Measurements from ENCODE around the gene PAFAH2. TPM values are rescaled to one million over a fixed set of nuclear protein-coding genes. Genes with fewer than 3 reads are reported as not detected.

The PAFAH2 gene
- total and polyA plus RNA-seq, 2 donors from 2014 or later, result 21.0 to 23.5 TPM

DNA sequence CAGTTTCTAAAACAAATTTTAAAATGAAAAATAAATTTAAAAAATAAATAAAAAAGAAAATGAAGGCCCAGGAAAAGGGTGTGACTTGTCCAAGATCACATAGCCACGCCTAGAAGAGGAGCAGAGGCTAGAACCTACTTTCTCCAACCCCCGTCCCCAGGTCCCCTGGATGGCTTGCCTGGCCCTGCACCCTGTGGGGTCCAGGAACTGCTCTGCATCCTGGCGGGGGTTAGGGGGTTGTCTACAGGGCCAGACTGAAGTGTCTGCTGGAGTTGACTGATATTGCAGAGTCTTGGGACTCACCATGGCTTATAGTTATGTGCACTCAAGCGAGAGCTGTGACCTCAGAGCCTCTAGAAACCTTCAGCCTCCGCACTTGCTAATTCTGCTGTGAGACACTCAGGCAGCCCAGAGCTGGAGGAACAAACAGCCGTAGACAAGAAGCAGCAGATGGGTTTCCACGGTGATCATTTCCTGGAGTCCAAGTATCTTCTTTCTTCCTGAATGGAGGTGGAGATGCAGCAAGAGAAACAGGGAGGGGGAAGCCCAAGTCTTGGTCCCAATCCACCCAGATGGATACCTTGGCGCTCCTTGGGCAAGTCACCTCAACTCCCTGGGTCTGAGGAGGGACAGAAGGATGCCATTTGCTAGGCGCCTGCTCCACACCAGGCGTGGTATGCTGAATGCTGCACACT lies 18.5 kb upstream of the PAFAH2 start:
- DNase-seq (no peak), FAIRE-seq (no peak)
- no peak overlapping the region for H3K27ac ChIP-seq (ENCODE audit: low read depth in 2 of 2, low read length in 2 of 2)
- no peaks in the 10 kb centered on the region for H3K27me3 ChIP-seq (ENCODE audit: control insufficient read depth, insufficient read depth, low read length)
- no peak overlapping the region for H3K4me3 ChIP-seq (ENCODE audit: low read length in 3 of 3)
- intact Hi-C loops (cut with DNase I), result no loop called here
- TF ChIP-seq, protein P1, sequence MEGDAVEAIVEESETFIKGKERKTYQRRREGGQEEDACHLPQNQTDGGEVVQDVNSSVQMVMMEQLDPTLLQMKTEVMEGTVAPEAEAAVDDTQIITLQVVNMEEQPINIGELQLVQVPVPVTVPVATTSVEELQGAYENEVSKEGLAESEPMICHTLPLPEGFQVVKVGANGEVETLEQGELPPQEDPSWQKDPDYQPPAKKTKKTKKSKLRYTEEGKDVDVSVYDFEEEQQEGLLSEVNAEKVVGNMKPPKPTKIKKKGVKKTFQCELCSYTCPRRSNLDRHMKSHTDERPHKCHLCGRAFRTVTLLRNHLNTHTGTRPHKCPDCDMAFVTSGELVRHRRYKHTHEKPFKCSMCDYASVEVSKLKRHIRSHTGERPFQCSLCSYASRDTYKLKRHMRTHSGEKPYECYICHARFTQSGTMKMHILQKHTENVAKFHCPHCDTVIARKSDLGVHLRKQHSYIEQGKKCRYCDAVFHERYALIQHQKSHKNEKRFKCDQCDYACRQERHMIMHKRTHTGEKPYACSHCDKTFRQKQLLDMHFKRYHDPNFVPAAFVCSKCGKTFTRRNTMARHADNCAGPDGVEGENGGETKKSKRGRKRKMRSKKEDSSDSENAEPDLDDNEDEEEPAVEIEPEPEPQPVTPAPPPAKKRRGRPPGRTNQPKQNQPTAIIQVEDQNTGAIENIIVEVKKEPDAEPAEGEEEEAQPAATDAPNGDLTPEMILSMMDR (IDR thresholded peaks at IDR 0.05; ENCODE audit: borderline replicate concordance, extremely low read depth, insufficient read depth), result no peak
- H3K9me3 ChIP-seq (ENCODE audit: control insufficient read depth in 2 of 3, insufficient read depth in 1 of 3, low read length in 3 of 3), result no peaks in the 10 kb centered on the region
- no peaks in the 10 kb centered on the region for H3K4me1 ChIP-seq (ENCODE audit: control insufficient read depth in 2 of 3, insufficient read depth in 2 of 3, low read depth in 1 of 3, low read length in 3 of 3)
- no peaks in the 10 kb centered on the region for H3K36me3 ChIP-seq (ENCODE audit: control insufficient read depth in 2 of 3, insufficient read depth in 3 of 3, low read length in 3 of 3)
- H3K9ac ChIP-seq (ENCODE audit: low read length in 3 of 3), result no peak overlapping the region

- no peak for DNase-seq
- Histone ChIP-seq H3K9ac (ENCODE audit: low read length in 3 of 3) (no peak overlapping the region), H3K27me3 (ENCODE audit: control insufficient read depth, insufficient read depth, low read length) (no peaks in the 10 kb centered on the region), H3K27ac (ENCODE audit: low read depth in 2 of 2, low read length in 2 of 2) (no peak overlapping the region), H3K36me3 (ENCODE audit: control insufficient read depth in 2 of 3, insufficient read depth in 3 of 3, low read length in 3 of 3) (no peaks in the 10 kb centered on the region), H3K4me3 (ENCODE audit: low read length in 3 of 3) (no peak overlapping the region), H3K4me1 (ENCODE audit: control insufficient read depth in 2 of 3, insufficient read depth in 2 of 3, low read depth in 1 of 3, low read length in 3 of 3) (no peaks in the 10 kb centered on the region), H3K9me3 (ENCODE audit: control insufficient read depth in 2 of 3, insufficient read depth in 1 of 3, low read length in 3 of 3) (no peaks in the 10 kb centered on the region)
- no peak for FAIRE-seq
- TF ChIP-seq, protein P1 (IDR thresholded peaks at IDR 0.05; ENCODE audit: borderline replicate concordance, extremely low read depth, insufficient read depth), result no peak
- intact Hi-C loops (cut with DNase I), result no loop called here
These were observed 17.5 kb upstream of the PAFAH2 start for GRCh38 chr1:26015358-26015757.

- intact Hi-C loops (cut with DNase I), result no loop called here
- no peak for FAIRE-seq
- no peaks in the 10 kb centered on the region for H3K4me1 ChIP-seq (ENCODE audit: control insufficient read depth in 2 of 3, insufficient read depth in 2 of 3, low read depth in 1 of 3, low read length in 3 of 3)
These were observed 16.3 kb upstream of the PAFAH2 start for GRCh38 chr1:26014179-26014578.

More at GRCh38 chr1:26014179-26014578, 16.3 kb upstream of the PAFAH2 start:
- TF ChIP-seq, protein P1 (IDR thresholded peaks at IDR 0.05; ENCODE audit: borderline replicate concordance, extremely low read depth, insufficient read depth), result no peak
- H3K27ac ChIP-seq (ENCODE audit: low read depth in 2 of 2, low read length in 2 of 2), result no peak overlapping the region
- no peak overlapping the region for H3K9ac ChIP-seq (ENCODE audit: low read length in 3 of 3)
- DNase-seq, result no peak
- no peaks in the 10 kb centered on the region for H3K27me3 ChIP-seq (ENCODE audit: control insufficient read depth, insufficient read depth, low read length)
- H3K9me3 ChIP-seq (ENCODE audit: control insufficient read depth in 2 of 3, insufficient read depth in 1 of 3, low read length in 3 of 3), result no peaks in the 10 kb centered on the region
- H3K4me3 ChIP-seq (ENCODE audit: low read length in 3 of 3), result no peak overlapping the region
- H3K36me3 ChIP-seq (ENCODE audit: control insufficient read depth in 2 of 3, insufficient read depth in 3 of 3, low read length in 3 of 3), result no peaks in the 10 kb centered on the region

All from kidney (tissue), 14 donors.